GM12878 (cell line): ENCODE data around the gene PACS1. TPM values are rescaled to one million over a fixed set of nuclear protein-coding genes. Genes with fewer than 3 reads are reported as not detected.

ENCODE experiments used
- CBFB ChIP-seq: IDR thresholded peaks from 2 replicates; pipeline ENCODE4 v1.6.1; 2016; ENCODE audit warnings: antibody characterized with exemption, low read depth
- CHD1 ChIP-seq: IDR thresholded peaks from 2 replicates; pipeline ENCODE4 v1.6.1; 2012; ENCODE audit warnings: low read depth, low read length, improper control_type of control experiment
- CHD2 ChIP-seq: IDR thresholded peaks from 2 replicates; pipeline ENCODE4 v1.6.1; 2011; ENCODE audit warnings: low read depth, low read length, improper control_type of control experiment, borderline replicate concordance
- CUX1 ChIP-seq: IDR thresholded peaks from 2 replicates; pipeline ENCODE4 v1.6.1; 2012; ENCODE audit warnings: improper control_type of control experiment, low read depth, low read length; ENCODE audit not compliant: insufficient replicate concordance
- DPF2 ChIP-seq: fragments of 450-650 bp; IDR thresholded peaks from 2 replicates; pipeline ENCODE4 v1.6.1; 2017; ENCODE audit warnings: mild to moderate bottlenecking
- EZH2 ChIP-seq: IDR thresholded peaks from 2 replicates; pipeline ENCODE4 v1.6.1; 2012; ENCODE audit warnings: low read depth, mild to moderate bottlenecking, control low read depth, inconsistent platforms, low read length, borderline replicate concordance; ENCODE audit not compliant: control insufficient read depth
- FOS ChIP-seq: IDR thresholded peaks from 3 replicates; pipeline ENCODE4 v1.6.1; 2011; ENCODE audit warnings: borderline replicate concordance; ENCODE audit not compliant: insufficient read length; ENCODE audit errors: extremely low read depth
- MYB ChIP-seq: fragments of 150-350 bp; IDR thresholded peaks from 2 replicates; pipeline ENCODE4 v1.6.1; 2014; ENCODE audit warnings: mild to moderate bottlenecking, low read depth, low read length, borderline replicate concordance
- MYC ChIP-seq: IDR thresholded peaks from 2 replicates; pipeline ENCODE4 v1.6.1; 2011; ENCODE audit warnings: mild to moderate bottlenecking, low read length, moderate library complexity, inconsistent platforms; ENCODE audit not compliant: insufficient read depth, insufficient replicate concordance, insufficient read length, severe bottlenecking
- POLR2A ChIP-seq: IDR thresholded peaks from 2 replicates; pipeline ENCODE4 v1.6.1; 2011; ENCODE audit warnings: low read depth, mild to moderate bottlenecking, low read length
- POLR2AphosphoS2 ChIP-seq: IDR thresholded peaks from 2 replicates; pipeline ENCODE4 v1.6.1; 2011; ENCODE audit warnings: low read depth, mild to moderate bottlenecking, low read length, improper control_type of control experiment, moderate library complexity
- SUZ12 ChIP-seq: fragments of 200-600 bp; sonication (generic); IDR thresholded peaks from one replicate; pipeline ENCODE4 v1.6.1; 2018; ENCODE audit warnings: antibody characterized with exemption, mild to moderate bottlenecking; ENCODE audit not compliant: unreplicated experiment
- TCF3 ChIP-seq: IDR thresholded peaks from 2 replicates; pipeline ENCODE4 v1.6.1; 2012; ENCODE audit warnings: low read depth, mild to moderate bottlenecking, low read length, borderline replicate concordance; ENCODE audit not compliant: insufficient read depth
- USF1 ChIP-seq: IDR thresholded peaks from 2 replicates; pipeline ENCODE4 v1.6.1; 2011; ENCODE audit warnings: borderline replicate concordance, low read depth, mild to moderate bottlenecking, moderate library complexity, mixed read lengths, low read length; ENCODE audit not compliant: insufficient read depth; ENCODE audit errors: extremely low read length
- YY1 ChIP-seq: IDR thresholded peaks from 2 replicates; pipeline ENCODE4 v1.6.1; 2011; ENCODE audit warnings: low read depth, mild to moderate bottlenecking, low read length
- polyA plus RNA-seq, 11 experiments: library from polyadenylated mRNA; depleted of rRNA in 4 of 11; unstranded in 6 of 11; stranded (reverse) in 5 of 11; fragments of >200 nt; fragmentation: Nextera tagmentation in 4 of 11; fragmentation: Illumina TruSeq in 1 of 11; extraction: Ambion mirVana in 4 of 11; extraction: Trizol in 1 of 11; gene quantifications; 1 replicate in 1 of 11; 2 replicates in 10 of 11; pipeline versions ENCODE4 v1.2.1 to v1.2.3, GENCODE V29; 2011 to 2016; ENCODE audit warnings: inconsistent platforms in 2 of 11, missing spikeins in 2 of 11, low read depth in 1 of 11
- total RNA-seq, 4 experiments: library from RNA; depleted of rRNA in 3 of 4; stranded (reverse); fragments of >200 nt in 3 of 4; fragmentation: Illumina TruSeq in 1 of 4; extraction: Trizol in 1 of 4; gene quantifications; 2 replicates each; pipeline versions ENCODE4 v1.2.1 to v1.2.3, GENCODE V29; 2013 to 2021
- TF ChIP-seq, protein P1 (sequence below): fragments of 450-650 bp; formaldehyde crosslinking; IDR thresholded peaks from 2 replicates; pipeline ENCODE4 v1.4.0; 2020; ENCODE audit warnings: mild to moderate bottlenecking, moderate library complexity

Gene PACS1
- total and polyA plus RNA-seq, 10 of the 15 experiments (the other 5 are each of a cell fraction or from before 2014, with no cell fraction given), result 1.1 to 74.3 (median 17.9) TPM

DNA sequence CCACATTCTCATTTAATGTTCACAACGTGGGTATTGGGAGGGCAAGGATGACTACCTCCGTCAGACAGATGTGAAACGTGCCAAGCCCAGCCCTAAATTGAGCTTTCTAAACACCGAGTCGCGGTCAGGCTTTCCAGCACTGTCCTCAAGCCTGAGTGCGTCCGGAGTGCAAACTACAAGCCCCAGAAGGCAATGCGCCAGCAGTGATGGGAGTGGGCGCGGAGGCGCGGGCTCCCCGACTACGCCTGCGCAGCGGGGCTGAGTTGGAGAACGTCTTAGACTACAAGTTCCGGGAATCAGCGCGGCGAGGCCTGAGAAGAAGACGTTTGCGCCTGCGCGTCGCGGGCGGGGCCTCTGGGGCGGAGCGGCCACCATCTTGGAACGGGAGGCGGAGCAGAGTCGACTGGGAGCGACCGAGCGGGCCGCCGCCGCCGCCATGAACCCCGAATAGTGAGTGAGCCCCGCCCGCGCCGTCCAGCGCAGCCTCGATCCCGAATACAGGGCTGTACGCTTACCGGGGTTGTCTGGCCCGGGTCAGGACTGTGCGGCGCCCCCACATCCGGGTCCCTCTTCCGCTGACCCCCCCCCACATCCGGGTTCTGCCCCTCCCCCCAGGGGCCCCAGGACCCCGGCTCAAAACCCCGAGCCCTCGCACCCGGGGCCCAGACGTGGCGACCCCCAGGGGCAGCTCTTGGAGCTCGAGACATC, 198.3 kb downstream of the PACS1 start, which contains the start of gene RAB1B (continued):
- TF ChIP-seq, protein P1, sequence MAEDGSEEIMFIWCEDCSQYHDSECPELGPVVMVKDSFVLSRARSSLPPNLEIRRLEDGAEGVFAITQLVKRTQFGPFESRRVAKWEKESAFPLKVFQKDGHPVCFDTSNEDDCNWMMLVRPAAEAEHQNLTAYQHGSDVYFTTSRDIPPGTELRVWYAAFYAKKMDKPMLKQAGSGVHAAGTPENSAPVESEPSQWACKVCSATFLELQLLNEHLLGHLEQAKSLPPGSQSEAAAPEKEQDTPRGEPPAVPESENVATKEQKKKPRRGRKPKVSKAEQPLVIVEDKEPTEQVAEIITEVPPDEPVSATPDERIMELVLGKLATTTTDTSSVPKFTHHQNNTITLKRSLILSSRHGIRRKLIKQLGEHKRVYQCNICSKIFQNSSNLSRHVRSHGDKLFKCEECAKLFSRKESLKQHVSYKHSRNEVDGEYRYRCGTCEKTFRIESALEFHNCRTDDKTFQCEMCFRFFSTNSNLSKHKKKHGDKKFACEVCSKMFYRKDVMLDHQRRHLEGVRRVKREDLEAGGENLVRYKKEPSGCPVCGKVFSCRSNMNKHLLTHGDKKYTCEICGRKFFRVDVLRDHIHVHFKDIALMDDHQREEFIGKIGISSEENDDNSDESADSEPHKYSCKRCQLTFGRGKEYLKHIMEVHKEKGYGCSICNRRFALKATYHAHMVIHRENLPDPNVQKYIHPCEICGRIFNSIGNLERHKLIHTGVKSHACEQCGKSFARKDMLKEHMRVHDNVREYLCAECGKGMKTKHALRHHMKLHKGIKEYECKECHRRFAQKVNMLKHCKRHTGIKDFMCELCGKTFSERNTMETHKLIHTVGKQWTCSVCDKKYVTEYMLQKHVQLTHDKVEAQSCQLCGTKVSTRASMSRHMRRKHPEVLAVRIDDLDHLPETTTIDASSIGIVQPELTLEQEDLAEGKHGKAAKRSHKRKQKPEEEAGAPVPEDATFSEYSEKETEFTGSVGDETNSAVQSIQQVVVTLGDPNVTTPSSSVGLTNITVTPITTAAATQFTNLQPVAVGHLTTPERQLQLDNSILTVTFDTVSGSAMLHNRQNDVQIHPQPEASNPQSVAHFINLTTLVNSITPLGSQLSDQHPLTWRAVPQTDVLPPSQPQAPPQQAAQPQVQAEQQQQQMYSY (CRISPR knock-in tag), result no peak
- TF ChIP-seq CHD2 (peak; percentile 81; the same call in 1 of the 2 replicates), POLR2A (peak; percentile 75), YY1 (peak; percentile 96), DPF2 (peak; percentile 55; the same call in 1 of the 2 replicates), USF1 (no peak), CUX1 (no peak), POLR2AphosphoS2 (peak; percentile 31; the same call in 1 of the 2 replicates), MYC (no peak), SUZ12 (no peak), FOS (no peak), MYB (no peak), TCF3 (no peak), CBFB (no peak; the same call in 1 of the 2 replicates), EZH2 (no peak), CHD1 (no peak)
